HCT116 (cell line): ENCODE results near the gene C5orf63. TPM values are rescaled to one million over a fixed set of nuclear protein-coding genes. Genes with fewer than 3 reads are reported as not detected.

Experiments used
- ATAC-seq: fragments of 200-7000 bp; cut with Tn5 transposase; 2 replicates; pipeline ENCODE4 v1.9.1; 2020; ENCODE audit warnings: mild to moderate bottlenecking, moderate library complexity
- BruUV-seq: library from RNA; stranded (reverse); fragments of 400-500 nt; replicated peaks from 2 replicates; lab custom pipeline; 2021; lab: Mats Ljungman, UMichigan
- CTCF ChIA-PET: fragments of 300-600 bp; sonication (Branson Sonifier 250); formaldehyde crosslinking; loops from one replicate; lab custom pipeline; 2021; ENCODE audit warnings: antibody characterized with exemption; lab: Charles Lee
- POLR2A ChIA-PET: fragments of 300-600, 350-600 bp; sonication (Branson Sonifier 250); formaldehyde crosslinking; loops from one replicate; lab custom pipeline; 2021; ENCODE audit warnings: antibody characterized with exemption; lab: Charles Lee
- RAD21 ChIA-PET, 2 experiments: fragments of 300-600 bp; sonication (Branson Sonifier 250); formaldehyde crosslinking; loops; one replicate each; lab custom pipeline; 2023; ENCODE audit warnings: low total read pairs in 2 of 2; ENCODE audit not compliant: uncharacterized antibody in 2 of 2, unreplicated experiment in 2 of 2, low non-redundant PET in 1 of 2; lab: Charles Lee
- DNase-seq: peaks from one replicate; pipeline ENCODE4 v3.0.0-alpha.2; 2010; ENCODE audit warnings: low read depth, low spot score
- H2AFZ ChIP-seq: fragments of 200-600 bp; shearing (Covaris generic), sonication (generic); 2 replicates; pipeline ENCODE4 v1.6.1; 2017; ENCODE audit warnings: low read depth, mixed run types, mixed read lengths, antibody characterized with exemption, low read length; ENCODE audit not compliant: poor library complexity, severe bottlenecking
- H3K27ac ChIP-seq: 2 replicates; pipeline ENCODE4 v1.5.1; 2012; ENCODE audit warnings: low read depth, low read length
- H3K27me3 ChIP-seq: fragments of 200-600 bp; sonication (generic); 2 replicates; pipeline ENCODE4 v1.6.1; 2016; ENCODE audit warnings: mixed run types, low read length, mixed read lengths; ENCODE audit not compliant: insufficient read depth
- H3K36me3 ChIP-seq, 2 experiments: fragments of 200-500 bp in 1 of 2; fragments of 200-600 bp in 1 of 2; sonication (Bioruptor generic) in 1 of 2; sonication (generic) in 1 of 2; 2 replicates each; pipeline versions ENCODE4 v1.5.1 to v1.6.1; 2014 to 2016; ENCODE audit warnings: low read length in 2 of 2, inconsistent platforms in 1 of 2, mixed read lengths in 1 of 2, mixed run types in 1 of 2; ENCODE audit not compliant: insufficient read depth in 2 of 2, control insufficient read depth in 1 of 2
- H3K4me1 ChIP-seq, 2 experiments: fragments of 200-600 bp in 1 of 2; sonication (generic) in 1 of 2; 2 replicates each; pipeline versions ENCODE4 v1.5.1 to v1.6.1; 2012 to 2017; ENCODE audit warnings: low read length in 2 of 2, inconsistent platforms in 1 of 2, mild to moderate bottlenecking in 1 of 2, mixed read lengths in 1 of 2, mixed run types in 1 of 2, moderate library complexity in 1 of 2; ENCODE audit not compliant: insufficient read depth in 2 of 2, control insufficient read depth in 1 of 2
- H3K4me2 ChIP-seq: fragments of 200-600 bp; sonication (generic); 2 replicates; pipeline ENCODE4 v1.6.1; 2017; ENCODE audit warnings: mixed run types, low read length, mixed read lengths
- H3K4me3 ChIP-seq, 2 experiments: fragments of 200-600 bp in 1 of 2; sonication (generic) in 1 of 2; replicated peaks in 1 of 2; 2 replicates each; pipeline ENCODE4 v1.5.1; 2011 to 2016; ENCODE audit warnings: low read length in 2 of 2, control low read depth in 1 of 2, low read depth in 1 of 2, mild to moderate bottlenecking in 1 of 2, mixed read lengths in 1 of 2, mixed run types in 1 of 2
- H3K79me2 ChIP-seq: fragments of 200-600 bp; sonication (generic); 2 replicates; pipeline ENCODE4 v1.6.1; 2017; ENCODE audit warnings: mild to moderate bottlenecking, mixed run types, low read length, moderate library complexity, mixed read lengths; ENCODE audit not compliant: insufficient read depth
- H3K9ac ChIP-seq: fragments of 200-600 bp; sonication (generic); 2 replicates; pipeline ENCODE4 v1.6.1; 2016; ENCODE audit warnings: low read length, mixed read lengths
- H3K9me2 ChIP-seq: fragments of 200-600 bp; sonication (generic), shearing (Covaris generic); 2 replicates; pipeline ENCODE4 v1.6.1; 2017; ENCODE audit warnings: mixed run types, mild to moderate bottlenecking, moderate library complexity; ENCODE audit not compliant: insufficient read depth
- H3K9me3 ChIP-seq, 2 experiments: fragments of 200-500 bp in 1 of 2; fragments of 200-600 bp in 1 of 2; sonication (Bioruptor generic) in 1 of 2; sonication (generic) in 1 of 2; 2 replicates each; pipeline ENCODE4 v1.6.1; 2014 to 2017; ENCODE audit warnings: low read length in 2 of 2, mixed read lengths in 2 of 2, inconsistent platforms in 1 of 2, low read depth in 1 of 2, mild to moderate bottlenecking in 1 of 2, mixed run types in 1 of 2, moderate library complexity in 1 of 2; ENCODE audit not compliant: control insufficient read depth in 1 of 2, insufficient read depth in 1 of 2
- H4K20me1 ChIP-seq: fragments of 200-600 bp; sonication (generic), shearing (Covaris generic); 2 replicates; pipeline ENCODE4 v1.6.1; 2017; ENCODE audit warnings: mixed run types, mild to moderate bottlenecking, moderate library complexity; ENCODE audit not compliant: insufficient read depth
- ATF3 ChIP-seq: IDR thresholded peaks from 2 replicates; pipeline ENCODE4 v1.6.1; 2012
- CBX3 ChIP-seq: IDR thresholded peaks from 2 replicates; pipeline ENCODE4 v1.6.1; 2012; ENCODE audit warnings: low read depth
- CEBPB ChIP-seq: IDR thresholded peaks from 2 replicates; pipeline ENCODE4 v1.6.1; 2012; ENCODE audit warnings: low read depth
- CTCF ChIP-seq, 3 experiments: fragments of 200-600 bp in 1 of 3; sonication (generic) in 1 of 3; IDR thresholded peaks in 2 of 3; conservative IDR thresholded peaks in 1 of 3; 2 replicates each; pipeline ENCODE4 v1.5.1; 2012 to 2017; ENCODE audit warnings: low read depth in 2 of 3, low read length in 2 of 3, antibody characterized with exemption in 1 of 3, borderline replicate concordance in 1 of 3, control low read depth in 1 of 3, mild to moderate bottlenecking in 1 of 3, mixed read lengths in 1 of 3, mixed run types in 1 of 3, moderate library complexity in 1 of 3; ENCODE audit not compliant: insufficient read depth in 1 of 3
- ELF1 ChIP-seq: IDR thresholded peaks from 2 replicates; pipeline ENCODE4 v1.6.1; 2012; ENCODE audit warnings: low read depth, borderline replicate concordance
- EZH2phosphoT487 ChIP-seq: fragments of 200-600 bp; IDR thresholded peaks from 2 replicates; pipeline ENCODE4 v1.6.1; 2018; ENCODE audit warnings: antibody characterized with exemption, borderline replicate concordance
- JUND ChIP-seq: IDR thresholded peaks from 2 replicates; pipeline ENCODE4 v1.6.1; 2012
- MAX ChIP-seq: IDR thresholded peaks from 2 replicates; pipeline ENCODE4 v1.6.1; 2012
- SP1 ChIP-seq: IDR thresholded peaks from 2 replicates; pipeline ENCODE4 v1.6.1; 2012; ENCODE audit warnings: low read depth
- SRF ChIP-seq: IDR thresholded peaks from 2 replicates; pipeline ENCODE4 v1.6.1; 2012; ENCODE audit warnings: low read depth
- ZBTB33 ChIP-seq: IDR thresholded peaks from 2 replicates; pipeline ENCODE4 v1.6.1; 2011; ENCODE audit warnings: mild to moderate bottlenecking, low read length, moderate library complexity; ENCODE audit not compliant: insufficient replicate concordance; ENCODE audit errors: extremely low read depth
- ZNF274 ChIP-seq: fragments of 200-500 bp; sonication (Bioruptor generic); IDR thresholded peaks from 2 replicates; pipeline ENCODE4 v1.6.1; 2014; ENCODE audit warnings: mild to moderate bottlenecking, low read depth, low read length, inconsistent platforms
- intact Hi-C: fragments of 100-400 bp; cut with micrococcal nuclease; formaldehyde crosslinking; loops from 2 replicates; pipeline ENCODE4 v1.10.0; 2022
- total RNA-seq: library from RNA; stranded (reverse); gene quantifications from one replicate; pipeline ENCODE4 v1.2.1, GENCODE V29; 2021; ENCODE audit not compliant: unreplicated experiment

Gene C5orf63
- total RNA-seq, 1 experiment from 2014 or later, result 4.4 TPM

GRCh38 chr5:127061956-127062355, 11.3 kb downstream of the C5orf63 start:
- Histone ChIP-seq H3K4me2 (no peak overlapping the region), H3K36me3 (no peaks in the 10 kb centered on the region), H3K27me3 (no peaks in the 10 kb centered on the region), H3K4me1 (no peaks in the 10 kb centered on the region), H4K20me1 (0 out of 2 replicates have a peak, but pooled peaks cover 2% of the 10 kb centered on the region), H2AFZ (no peak overlapping the region), H3K9me2 (0 out of 2 replicates have a peak, but pooled peaks cover 2% of the 10 kb centered on the region), H3K79me2 (no peaks in the 10 kb centered on the region), H3K4me3 (no peak overlapping the region), H3K9ac (no peak overlapping the region), H3K9me3 (no peaks in the 10 kb centered on the region), H3K27ac (no peak overlapping the region)
- DNase-seq (no peak), ATAC-seq (no peak)
- no peak for TF ChIP-seq ATF3
- TF ChIP-seq ELF1, result no peak
- no peak for TF ChIP-seq CEBPB
- TF ChIP-seq CTCF (IDR thresholded peaks at IDR 0.05 in 2 of 3, conservative IDR thresholded peaks at IDR 0.05 in 1 of 3; ENCODE audit: borderline replicate concordance in 1 of 3, insufficient read depth in 1 of 3, low read depth in 2 of 3, low read length in 2 of 3), result no peak
- TF ChIP-seq SRF, result no peak
- TF ChIP-seq JUND, result no peak
- TF ChIP-seq ZBTB33, result no peak
- no peak for TF ChIP-seq MAX
- no peak for TF ChIP-seq SP1
- no peak for TF ChIP-seq ZNF274
- no peak for TF ChIP-seq CBX3
- no peak for TF ChIP-seq EZH2phosphoT487
- ChIA-PET POLR2A (no interaction called here), CTCF (no interaction called here), RAD21 (no interaction called here)
- intact Hi-C loops, result no loop called here
- BruUV-seq, result no TSS peak
